ENCODE measurements around the gene CTNND2.

- no peak for TF ChIP-seq EZH2phosphoT487 (IDR thresholded peaks at IDR 0.05; ENCODE audit: low read length)
- TF ChIP-seq CTCF (IDR thresholded peaks at IDR 0.05; ENCODE audit: low read length), result no peak
Observed at GRCh38 chr5:11646141-11646540, 258.1 kb downstream of the CTNND2 start.
